D341Med (cell line): ENCODE data around the gene BCL2.
"Not testable (repeated sequence)": the region's sequence is repeated elsewhere in the genome, so short reads cannot be mapped to it uniquely, and the experiment has no call there.

ENCODE experiments used
- DNase-seq: peaks from one replicate; pipeline ENCODE4 v3.0.0; 2012; ENCODE audit warnings: low spot score

The BCL2 gene

DNA sequence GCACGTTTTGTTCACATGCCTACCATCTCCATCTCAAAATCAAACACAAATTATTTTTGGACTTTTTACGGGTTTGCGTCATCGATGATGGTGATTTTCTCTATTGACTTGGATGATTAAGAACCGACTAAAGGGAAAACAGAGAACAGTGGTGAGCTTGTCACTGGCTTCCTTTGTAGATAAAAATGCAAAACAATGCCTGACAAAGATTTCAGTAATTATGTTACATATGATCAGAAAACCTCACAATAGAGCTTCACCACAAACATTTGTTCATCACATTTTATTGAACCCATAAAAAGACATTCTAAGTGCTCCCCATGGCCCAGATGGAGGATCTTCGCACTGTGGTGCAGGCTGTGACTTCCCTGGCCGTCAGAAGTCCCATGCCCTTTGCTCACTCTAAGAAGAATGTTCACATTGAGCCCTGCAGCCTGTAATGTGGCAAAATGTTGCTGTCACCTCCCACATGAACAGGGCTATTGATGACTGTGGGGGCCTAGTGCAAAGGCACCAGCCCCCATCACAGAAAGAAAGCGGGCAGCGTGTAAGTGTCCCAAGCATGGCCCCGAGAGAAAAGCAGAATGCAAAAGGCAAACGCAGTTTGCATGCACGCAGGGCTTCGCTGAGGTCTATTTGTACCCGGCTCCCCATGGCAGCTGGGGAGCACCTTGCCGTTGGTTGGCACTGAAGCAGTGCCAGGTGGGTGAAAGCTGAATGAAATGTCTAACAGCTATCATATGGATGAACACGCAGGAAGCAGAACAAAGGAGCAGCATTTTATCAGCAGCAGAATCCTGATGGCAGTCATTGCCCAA, 60.6 kb downstream of the BCL2 start:
- no peak for DNase-seq

DNA sequence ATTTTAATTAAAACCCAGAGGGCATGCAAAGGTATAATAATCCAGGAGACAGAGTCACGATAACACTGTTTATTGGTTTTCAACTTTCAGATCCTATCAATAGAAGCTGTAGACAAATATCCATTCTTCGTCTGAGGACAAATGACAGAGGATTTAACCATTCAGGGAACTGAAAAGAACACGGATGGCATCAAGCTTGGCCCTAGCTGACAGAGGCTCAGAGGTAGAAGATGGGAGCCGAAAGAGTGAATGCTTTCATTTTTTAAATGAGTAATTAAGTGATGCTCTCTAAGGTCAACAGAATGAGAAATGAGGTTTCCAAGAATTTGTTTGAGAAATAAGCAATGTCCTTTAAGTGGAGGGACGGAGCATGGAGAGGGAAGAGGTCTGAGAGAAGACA, 62.1 kb downstream of the BCL2 start:
- DNase-seq, result no peak

DNA sequence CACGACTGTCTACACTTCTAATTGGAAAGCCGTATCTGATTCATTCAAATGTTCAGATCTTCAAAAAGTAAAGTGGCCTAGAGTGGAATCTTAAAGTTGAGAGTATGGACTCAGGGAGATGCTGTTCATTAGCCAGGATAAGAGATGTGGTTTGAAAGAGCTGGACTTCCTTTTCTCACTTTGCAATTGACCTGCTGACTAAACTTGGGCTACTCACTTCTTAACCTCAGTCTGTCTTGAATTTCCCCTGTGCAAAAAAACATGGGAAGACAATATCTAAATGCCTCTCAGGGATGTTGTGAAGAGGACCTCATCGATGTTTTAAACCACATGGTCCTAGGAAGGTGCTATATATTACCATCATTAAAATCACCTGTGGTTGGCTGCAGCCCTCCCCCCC, 64.1 kb downstream of the BCL2 start:
- no peak for DNase-seq

DNA sequence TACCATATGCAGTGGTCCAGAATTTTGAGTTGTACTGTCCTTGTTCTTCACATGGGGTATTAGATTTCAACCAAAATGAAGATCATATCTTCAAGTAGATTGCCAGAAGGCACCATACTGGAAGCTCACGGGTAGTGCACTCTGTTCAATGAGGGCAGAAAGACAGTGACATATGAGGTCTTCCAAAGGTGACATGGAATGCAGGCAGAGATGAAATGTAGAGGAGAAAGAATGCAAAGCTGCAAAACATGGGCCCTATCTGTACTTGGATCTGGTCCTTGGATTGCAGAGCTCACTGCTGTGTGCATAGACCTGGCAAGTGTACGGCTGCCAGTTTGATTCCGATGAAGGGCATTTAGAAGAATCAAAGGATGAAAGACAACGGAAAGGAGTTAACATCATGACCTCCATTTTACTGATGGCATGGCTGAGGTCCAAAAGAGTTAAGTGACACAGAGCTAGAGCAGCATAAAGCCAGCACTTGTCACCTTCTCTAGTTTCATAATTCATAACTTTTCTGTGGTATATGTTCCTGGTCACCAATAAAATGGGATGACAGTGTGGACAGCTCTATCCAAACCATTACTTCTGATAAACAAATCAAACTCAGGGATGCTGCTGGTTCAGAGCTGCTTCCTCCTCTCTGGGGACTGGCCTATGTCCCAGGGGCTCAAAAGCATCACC, 64.7 kb downstream of the BCL2 start:
- DNase-seq, result no peak

DNA sequence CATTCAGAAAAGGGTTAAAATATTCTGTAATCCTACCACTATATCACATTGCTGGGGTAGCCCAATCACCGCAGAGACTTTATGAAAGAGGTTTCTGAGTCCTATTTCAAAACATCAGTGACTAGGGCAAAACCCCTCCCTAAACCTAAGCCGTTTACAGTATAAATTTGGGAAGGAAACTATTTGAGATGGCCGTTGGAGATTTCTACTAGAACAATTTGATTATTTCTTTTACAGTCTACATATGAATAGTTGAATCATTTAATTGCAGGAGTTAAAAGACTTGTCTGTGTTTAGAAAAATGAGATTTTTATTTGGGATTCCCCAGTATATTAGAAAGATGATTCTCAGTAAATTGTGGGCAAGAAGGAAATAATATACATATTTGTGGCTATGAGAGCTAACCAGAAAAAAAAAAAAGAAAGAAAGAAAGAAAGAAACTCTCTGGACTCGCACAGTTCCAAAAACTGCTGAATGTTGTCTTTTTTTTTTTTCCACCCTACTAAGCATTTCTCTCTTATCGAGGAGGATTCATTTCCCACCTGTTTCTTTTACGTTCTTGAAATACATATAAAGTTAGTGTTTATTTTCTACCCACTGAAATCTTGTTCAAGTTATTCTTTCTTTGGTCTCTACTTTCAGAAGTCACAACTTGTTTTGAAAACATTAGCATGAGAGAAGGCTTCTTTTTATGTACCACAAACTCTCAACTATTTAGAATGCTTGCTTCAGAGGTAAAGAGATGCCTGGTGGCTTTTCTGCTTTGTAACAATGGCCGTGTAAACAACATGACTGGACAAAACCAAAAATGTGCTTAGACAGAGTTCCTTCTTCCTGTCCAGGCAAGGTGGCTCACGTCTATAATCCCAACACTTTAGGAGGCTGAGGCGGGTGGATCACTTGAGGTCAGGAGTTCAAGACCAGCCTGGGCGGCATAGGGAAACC, 65.9 kb downstream of the BCL2 start:
- DNase-seq, result no peak

DNA sequence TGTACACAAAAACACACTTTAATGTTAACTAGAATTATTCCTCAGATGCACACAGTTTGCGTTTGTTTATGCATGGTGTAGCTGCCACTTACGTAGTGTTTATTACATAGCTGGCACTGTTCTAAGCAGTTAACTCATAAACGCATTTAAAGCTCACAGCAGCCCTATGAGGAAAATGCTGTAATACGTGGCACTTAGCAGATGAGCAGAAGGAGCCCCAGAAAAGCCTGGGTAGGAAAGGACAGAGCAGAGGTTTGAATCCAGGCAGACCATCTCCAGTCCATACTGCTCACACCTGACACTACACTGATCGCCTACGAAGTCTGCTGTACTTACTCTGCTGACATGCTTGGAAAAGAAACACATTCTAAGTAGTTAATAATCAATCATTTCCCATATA, 66.6 kb downstream of the BCL2 start:
- no peak for DNase-seq

DNA sequence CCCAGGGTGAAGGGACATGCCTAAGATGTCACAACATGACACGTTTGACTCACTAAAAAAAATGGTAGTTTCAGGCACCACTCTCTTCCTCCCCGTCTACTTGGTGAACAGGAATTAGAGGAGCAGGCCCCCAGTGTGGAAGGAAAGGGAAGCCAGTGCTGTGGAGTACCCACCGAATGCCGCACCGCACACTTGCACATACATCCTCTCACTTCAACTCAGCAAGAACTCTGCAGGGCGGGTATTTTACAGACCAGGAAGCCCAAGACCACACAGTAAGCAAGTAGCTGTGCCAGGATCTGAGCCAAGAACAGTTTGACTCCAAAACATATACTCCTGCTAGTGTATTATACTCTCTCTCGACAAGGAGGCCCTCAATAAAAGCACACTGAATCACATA, 69.8 kb downstream of the BCL2 start:
- DNase-seq, result no peak

DNA sequence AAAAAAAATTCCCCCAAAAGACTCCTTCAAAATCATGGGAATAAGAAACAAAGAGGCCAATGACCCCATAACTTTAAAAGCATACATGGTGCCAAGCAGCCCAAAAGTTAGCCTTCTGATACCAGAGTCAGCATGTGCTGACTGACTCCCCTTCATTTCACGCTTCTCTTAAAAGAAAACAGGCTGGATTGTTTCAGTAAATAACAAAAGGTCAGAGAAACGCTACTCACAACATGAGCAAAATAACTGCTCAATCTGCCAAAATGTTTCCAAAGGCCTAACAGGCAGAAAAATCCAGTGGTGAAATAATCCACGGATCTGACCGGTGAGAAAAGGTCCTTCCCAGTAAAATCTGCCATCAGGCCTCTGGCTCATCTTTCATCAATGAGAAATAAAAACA, 71.6 kb downstream of the BCL2 start:
- DNase-seq, result no peak

DNA sequence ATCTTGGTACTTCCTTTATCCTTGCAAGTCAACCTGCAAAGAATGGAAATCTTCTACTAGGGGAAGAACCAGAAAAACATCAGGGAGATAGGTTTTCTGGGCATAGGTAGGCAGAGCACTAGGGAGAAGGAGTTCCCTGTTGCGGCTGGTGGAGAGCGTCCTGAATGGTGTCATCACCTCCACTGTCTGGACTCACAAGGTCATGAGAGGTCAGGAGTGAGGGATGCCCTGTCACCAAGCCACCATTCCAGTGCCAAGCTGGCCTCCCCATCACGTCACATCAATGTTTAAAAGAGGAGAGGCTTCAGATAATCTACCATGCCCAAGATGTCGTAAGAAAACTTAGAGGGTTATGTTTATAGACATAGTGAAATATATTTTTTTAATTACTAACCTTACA, 72.1 kb downstream of the BCL2 start:
- no peak for DNase-seq

DNA sequence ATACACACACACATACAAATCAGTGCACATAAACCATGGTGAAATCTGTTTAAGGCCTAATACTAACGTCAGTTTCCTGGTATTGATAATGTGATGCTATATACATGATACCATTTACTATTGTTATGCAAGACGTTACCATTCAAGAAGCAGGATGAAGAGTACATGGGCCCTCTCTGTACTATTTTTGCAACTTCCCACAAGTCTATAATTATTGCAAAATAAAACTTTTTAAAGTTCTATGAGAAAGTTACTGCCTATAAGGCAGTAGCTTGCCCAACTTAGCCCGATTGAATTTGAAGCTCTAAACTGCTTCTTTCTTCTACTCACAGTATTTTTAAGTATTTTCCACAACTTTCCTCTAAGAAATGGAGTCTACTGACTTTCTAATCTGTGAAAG, 74.0 kb downstream of the BCL2 start:
- DNase-seq, result no peak

DNA sequence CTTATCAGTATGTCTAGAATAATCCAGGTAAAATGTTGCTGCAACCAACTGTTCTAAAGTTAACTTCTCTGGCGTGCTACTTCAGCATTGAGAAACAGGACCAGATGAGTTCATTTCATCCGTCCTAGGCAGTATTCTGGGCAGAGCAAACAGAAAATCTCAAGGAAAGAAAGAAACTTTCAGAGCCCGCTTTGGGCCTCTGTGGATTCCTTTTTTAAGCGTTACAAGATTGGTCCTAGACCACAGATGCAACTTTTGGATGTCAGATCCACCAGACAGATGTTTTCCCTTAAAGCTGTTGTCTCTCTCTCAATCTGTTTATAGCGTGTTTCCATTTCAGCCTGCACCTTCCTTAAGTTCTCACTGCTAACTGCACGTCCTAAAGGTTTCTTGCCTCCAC, 75.0 kb downstream of the BCL2 start:
- DNase-seq, result no peak

DNA sequence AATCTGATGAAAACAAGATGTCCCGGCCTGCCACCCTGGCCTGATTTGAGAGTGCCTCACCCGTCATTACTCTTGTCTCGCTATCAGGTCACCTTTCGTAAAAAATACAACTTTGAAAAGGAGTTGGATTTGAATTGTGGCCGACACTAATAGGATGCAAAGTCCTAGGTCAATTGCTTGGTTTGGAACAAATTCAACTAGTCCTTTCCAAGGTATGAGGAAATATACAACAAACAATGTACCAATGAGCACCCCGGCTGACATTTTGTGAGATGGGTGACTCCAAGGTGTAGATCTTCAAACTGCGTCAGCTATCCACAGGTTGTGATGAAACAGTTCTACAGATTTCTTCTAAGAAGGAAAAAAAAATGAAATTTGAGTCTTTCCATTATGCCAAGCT, 77.8 kb downstream of the BCL2 start:
- no peak for DNase-seq

DNA sequence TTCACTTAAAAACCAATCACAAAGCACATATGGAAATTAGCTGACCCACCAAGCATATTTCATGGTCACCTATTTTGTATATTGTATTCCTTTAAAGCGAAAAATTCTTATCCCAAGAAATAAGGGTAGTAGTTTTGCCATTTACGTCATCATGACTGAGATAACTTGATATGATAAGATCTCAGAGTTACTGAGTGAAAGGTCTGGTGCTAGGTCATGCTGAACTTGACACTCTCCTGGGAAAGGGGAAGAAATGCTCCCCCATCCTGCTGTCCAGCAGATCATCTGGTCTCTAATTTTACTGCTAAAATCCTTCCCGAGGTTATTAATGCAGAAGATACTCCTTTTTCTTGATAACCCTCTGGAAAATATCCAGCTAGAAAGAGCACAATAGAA, 78.3 kb downstream of the BCL2 start:
- DNase-seq, result no peak

DNA sequence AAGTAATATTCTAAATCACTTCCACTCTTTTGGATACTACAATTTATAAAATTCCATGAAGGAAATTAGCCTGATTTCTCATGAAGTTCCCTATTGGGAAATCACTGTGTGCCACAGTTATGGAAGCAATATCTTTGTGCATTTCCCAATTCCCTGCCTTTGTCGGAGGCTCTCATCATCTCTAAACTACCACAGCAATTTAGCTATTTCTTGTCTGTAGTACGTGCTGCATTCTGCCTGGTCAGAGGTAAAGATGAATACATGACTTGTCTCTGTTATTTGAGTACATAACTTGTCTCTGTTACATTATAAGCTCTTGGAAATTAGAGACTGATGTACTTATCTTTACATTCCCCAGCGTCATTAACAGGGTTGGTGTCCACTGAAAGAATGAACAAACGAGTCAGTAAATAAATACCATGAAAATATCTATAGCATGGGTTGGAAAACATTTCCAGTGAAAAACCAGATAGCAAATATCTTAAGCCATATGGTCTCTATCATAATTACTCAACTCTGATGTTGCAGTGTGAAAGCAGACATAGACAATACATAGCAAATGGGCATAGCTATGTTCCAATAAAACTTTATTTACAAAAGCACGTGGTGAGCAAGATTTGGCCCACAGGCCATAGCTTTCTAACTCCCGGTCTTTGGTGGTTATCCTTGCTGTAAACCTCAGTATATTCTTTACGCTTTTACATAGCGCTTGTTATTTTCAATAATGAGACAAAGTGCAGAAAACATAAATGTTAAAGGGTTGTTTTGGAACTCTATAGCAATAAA, 78.8 kb downstream of the BCL2 start:
- no peak for DNase-seq

DNA sequence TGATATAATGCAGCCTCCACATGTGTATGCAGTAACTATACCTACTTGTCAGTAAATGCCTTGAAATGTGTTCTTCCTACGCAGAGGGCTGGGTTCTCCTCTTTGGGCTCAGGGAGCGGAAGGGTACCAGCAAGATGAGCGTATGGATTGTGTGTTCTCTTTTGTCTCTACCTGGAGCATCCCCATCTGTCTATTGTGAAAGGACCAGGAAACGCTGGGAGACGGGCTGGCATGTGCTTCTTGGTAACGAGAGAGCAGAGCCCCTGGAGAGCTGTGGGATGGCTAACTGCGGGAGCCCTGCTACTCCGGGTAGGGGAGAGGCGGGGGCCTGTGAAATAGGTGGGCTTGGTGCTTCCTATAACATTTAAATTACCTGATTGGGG, 80.9 kb downstream of the BCL2 start:
- no peak for DNase-seq

DNA sequence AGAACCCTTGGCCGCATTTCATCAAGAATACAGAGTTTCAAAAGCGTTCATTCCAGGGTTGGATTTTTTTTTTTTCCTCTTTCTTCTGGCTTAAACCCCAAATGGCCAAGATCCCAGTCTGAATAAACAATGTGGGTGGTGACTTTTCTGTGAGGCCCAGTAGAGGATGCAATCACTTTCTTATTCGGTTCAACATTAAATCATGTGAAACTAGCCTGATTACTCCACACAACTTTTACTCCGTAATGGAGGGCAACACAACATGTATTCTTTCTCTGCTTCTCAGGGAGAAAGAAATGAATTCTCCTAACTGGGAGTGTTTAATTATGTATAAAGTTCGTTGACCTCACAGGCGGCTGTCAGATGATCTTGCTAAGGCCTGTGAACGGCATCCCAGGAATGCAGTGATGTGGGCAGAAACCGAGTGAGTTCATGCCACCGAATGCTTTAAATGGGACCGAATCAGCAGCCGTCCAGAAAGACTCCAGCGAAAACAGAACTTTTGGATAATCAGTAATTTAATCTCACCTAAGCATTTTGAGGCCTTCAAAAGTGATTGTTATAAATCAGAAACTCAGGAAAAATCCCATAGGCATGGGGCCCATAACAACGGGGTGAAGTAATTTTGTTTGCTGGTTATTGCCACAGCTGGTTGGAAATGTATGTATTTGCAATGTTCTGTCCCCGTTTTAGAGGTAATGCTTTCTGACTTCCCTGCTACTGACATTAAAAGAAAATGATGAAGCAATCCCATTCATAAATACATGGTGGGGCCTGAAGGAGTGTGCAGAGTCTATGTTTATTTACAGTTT, 81.5 kb downstream of the BCL2 start:
- DNase-seq, result no peak

DNA sequence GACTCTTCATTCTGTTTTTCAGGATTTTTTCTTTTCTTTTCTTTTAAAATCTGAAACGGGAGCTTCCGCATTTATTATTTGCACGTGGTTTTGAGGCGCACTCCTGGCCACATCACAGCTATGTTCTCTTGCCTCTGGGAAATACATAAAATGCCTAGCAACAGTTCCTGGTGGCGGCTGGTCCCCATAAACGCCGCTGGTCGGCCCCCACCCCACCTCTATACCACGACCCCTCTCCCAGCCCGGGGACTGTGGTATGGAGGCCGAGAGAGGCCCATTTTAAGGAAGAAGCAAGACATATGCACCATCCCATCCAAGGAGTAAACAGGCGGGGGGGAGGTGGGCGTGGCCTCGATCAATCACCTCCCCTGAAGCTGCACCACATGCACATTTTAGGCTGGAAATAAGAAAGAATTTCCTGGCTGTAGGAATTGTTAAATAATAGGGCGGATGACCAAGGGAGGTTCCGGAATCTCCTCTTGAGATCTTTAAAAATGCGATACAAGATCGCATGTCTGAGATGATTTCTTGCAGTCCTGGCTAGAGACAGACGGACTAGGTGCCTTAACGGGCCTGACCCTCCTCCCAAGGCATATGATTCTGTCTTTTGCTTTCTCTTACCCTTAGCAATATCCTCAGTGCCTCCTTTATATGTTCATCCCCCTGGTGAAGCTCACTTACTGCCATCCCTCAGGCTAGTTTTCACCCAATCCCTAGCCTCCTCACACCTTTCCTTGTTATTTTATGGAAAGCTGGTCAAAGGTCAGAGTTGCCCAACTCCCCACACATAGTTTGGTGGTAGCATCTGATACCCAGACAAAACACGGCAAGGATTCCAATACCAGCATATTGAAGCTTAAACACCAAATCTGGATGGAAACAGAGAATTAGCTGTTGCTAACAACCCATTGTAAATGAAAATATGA, 82.4 kb downstream of the BCL2 start:
- DNase-seq, result no peak

DNA sequence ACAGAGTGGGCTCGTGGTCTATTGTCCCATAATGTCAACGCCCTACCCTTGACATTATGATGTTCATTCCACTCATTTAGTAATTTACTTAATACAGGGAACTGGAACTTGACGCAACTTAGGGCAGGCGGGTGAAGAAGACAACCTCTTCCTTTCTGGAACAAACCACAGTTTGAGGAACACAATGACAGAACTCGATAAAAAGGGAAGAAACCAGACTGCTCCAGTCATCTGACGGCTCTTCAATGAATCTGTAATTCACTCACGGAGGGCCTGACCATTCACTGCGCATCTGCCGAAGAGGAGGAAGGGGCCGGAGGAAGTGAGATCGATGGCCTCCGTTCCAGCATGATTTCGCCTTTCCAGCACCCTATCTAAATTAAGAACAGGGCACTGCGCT, 83.2 kb downstream of the BCL2 start:
- DNase-seq, result no peak

DNA sequence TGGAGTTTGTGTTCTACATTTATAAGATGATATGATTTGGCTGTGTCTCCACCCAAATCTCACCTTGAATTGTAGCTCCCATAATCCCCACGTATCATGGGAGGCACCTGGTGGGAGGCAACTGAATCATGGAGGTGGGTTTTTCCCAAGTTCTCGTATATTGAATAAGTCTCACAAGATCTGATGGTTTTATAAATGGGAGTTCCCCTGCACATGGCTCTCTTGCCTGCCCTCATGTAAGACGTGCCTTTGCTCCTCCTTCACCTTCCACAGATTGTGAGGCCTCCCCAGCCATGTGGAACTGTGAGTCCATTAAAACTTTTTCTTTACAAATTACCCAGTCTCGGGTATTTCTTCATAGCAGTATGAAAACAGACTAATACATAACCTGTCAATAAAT, 83.6 kb downstream of the BCL2 start:
- not testable (repeated sequence) for DNase-seq

DNA sequence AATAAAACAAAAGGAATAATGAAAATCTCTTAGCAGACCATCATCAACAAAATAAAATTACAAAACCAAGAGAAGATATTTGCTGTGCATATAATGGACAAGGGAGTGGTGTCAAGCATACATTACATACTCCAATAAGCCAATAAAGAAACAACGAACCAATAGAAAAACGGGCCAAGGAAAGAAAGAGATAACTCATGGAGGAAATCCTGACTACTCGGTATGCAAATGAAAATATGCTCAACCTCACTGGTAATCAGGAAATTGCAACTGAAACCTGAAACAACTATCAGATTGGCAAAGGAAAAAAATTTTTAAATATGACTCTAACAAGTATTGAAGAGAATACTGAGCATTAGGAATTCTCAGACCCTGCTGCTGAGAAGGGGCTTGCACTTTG, 84.7 kb downstream of the BCL2 start:
- no peak for DNase-seq
